Limb (tissue), 2 donors: ENCODE results near the gene NAGA.
"Not testable (repeated sequence)": the region's sequence is repeated elsewhere in the genome, so short reads cannot be mapped to it uniquely, and the experiment has no call there.

ENCODE experiments used
- DNase-seq, 2 donors: peaks; one replicate each; pipeline ENCODE4 v3.0.0-alpha.2; 2016; ENCODE audit errors: extremely low spot score in 2 of 2

The NAGA gene

GRCh38 chr22:42076764-42077485, 6.3 kb upstream of the NAGA start:
- no peak for DNase-seq

- DNase-seq: no peak
Measured at GRCh38 chr22:42074846-42075676, 4.4 kb upstream of the NAGA start.

- peak; percentile 53 to 79 for DNase-seq
Measured at GRCh38 chr22:42074132-42074811, 3.7 kb upstream of the NAGA start, which contains the start of gene PHETA2. TSS of gene PHETA2 (plus strand) at chr22:42074248. CDS start at chr22:42077294, 3,046 bp downstream.

- DNase-seq: no peak
Measured at GRCh38 chr22:42073621-42074041, 3.0 kb upstream of the NAGA start.

GRCh38 chr22:42072606-42073330, 2.2 kb upstream of the NAGA start:
- DNase-seq: no peak

- DNase-seq: not testable (repeated sequence)
Measured at GRCh38 chr22:42071508-42071907, 896 bp upstream of the NAGA start.

GRCh38 chr22:42069801-42070516, 653 bp downstream of the NAGA start:
- peak in 1 of 2 donors; percentile 13 for DNase-seq

GRCh38 chr22:42068291-42068690, 2.3 kb downstream of the NAGA start:
- DNase-seq: no peak

- no peak for DNase-seq
Measured at GRCh38 chr22:42067671-42068251, 2.9 kb downstream of the NAGA start.

- no peak for DNase-seq
Measured at GRCh38 chr22:42066937-42067336, 3.7 kb downstream of the NAGA start.

GRCh38 chr22:42066126-42066761, 4.4 kb downstream of the NAGA start:
- no peak for DNase-seq

GRCh38 chr22:42065438-42066125, 5.0 kb downstream of the NAGA start:
- no peak for DNase-seq

- DNase-seq: no peak
Measured at GRCh38 chr22:42064629-42065028, 6.0 kb downstream of the NAGA start.

GRCh38 chr22:42062506-42063170, 8.0 kb downstream of the NAGA start:
- no peak for DNase-seq

GRCh38 chr22:42061041-42061440, 9.6 kb downstream of the NAGA start:
- no peak for DNase-seq

GRCh38 chr22:42060489-42060888, 10.1 kb downstream of the NAGA start:
- no peak for DNase-seq

- DNase-seq: no peak
Measured at GRCh38 chr22:42056757-42057511, 13.7 kb downstream of the NAGA start.

GRCh38 chr22:42052765-42053164, 17.8 kb downstream of the NAGA start:
- DNase-seq: no peak
